Measurements from ENCODE around the gene EFCAB5.

EFCAB5 gene

DNA sequence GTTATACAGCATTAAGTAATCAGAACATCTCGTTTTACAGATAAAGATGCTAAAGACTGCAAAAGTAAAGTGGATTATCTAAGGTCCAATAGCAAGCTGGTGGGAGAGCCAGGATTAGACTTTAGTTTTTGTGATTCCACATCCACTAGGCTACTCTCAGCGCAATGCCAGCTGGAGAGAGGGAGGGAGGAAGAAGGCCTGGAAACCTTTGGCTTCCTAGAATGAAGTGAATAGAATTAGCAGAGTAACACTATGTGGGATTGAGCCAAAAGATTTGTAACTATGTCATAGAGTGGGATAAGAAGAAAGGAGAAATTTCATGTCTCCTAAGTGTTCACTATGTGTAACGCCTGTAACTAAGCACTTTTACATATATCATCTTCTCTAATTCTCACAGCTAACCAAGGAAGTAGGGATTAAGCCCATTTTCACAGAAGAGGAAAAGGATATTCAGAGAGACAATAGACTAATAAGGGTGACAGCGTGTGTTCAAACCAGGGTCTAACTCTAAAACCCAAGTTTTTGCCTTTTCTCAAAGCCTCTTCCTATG is 149.8 kb downstream of the EFCAB5 start:
- Histone ChIP-seq H3F3A (ENCODE audit: insufficient read depth) (no peaks in the 10 kb centered on the region), H3K9me3 (ENCODE audit: insufficient read depth, low read length) (no peaks in the 10 kb centered on the region), H3K36me3 (ENCODE audit: low read length) (no peaks in the 10 kb centered on the region), H2AFZ (ENCODE audit: low read depth, low read length, severe bottlenecking) (no peak overlapping the region), H3K27ac (ENCODE audit: low read depth, low read length) (no peak overlapping the region), H3K4me2 (ENCODE audit: low read depth, low read length, poor library complexity, severe bottlenecking) (no peak overlapping the region), H3K9me2 (replicated peaks; ENCODE audit: insufficient read depth, low read length) (no peaks in the 10 kb centered on the region), H3K27me3 (ENCODE audit: low read length) (no peaks in the 10 kb centered on the region), H3K9ac (ENCODE audit: low read length) (no peak overlapping the region), H3K79me2 (ENCODE audit: insufficient read depth, low read length) (no peaks in the 10 kb centered on the region), H4K20me1 (ENCODE audit: low read depth, low read length) (no peaks in the 10 kb centered on the region), H3K4me3 (ENCODE audit: insufficient read depth, low read length, poor library complexity, severe bottlenecking) (no peak overlapping the region)
- no peak for TF ChIP-seq EZH2phosphoT487 (conservative IDR thresholded peaks at IDR 0.05; ENCODE audit: low read length)
- TF ChIP-seq, protein P1, sequence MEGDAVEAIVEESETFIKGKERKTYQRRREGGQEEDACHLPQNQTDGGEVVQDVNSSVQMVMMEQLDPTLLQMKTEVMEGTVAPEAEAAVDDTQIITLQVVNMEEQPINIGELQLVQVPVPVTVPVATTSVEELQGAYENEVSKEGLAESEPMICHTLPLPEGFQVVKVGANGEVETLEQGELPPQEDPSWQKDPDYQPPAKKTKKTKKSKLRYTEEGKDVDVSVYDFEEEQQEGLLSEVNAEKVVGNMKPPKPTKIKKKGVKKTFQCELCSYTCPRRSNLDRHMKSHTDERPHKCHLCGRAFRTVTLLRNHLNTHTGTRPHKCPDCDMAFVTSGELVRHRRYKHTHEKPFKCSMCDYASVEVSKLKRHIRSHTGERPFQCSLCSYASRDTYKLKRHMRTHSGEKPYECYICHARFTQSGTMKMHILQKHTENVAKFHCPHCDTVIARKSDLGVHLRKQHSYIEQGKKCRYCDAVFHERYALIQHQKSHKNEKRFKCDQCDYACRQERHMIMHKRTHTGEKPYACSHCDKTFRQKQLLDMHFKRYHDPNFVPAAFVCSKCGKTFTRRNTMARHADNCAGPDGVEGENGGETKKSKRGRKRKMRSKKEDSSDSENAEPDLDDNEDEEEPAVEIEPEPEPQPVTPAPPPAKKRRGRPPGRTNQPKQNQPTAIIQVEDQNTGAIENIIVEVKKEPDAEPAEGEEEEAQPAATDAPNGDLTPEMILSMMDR (IDR thresholded peaks at IDR 0.05; ENCODE audit: insufficient read depth, low read length, poor library complexity, severe bottlenecking) = no peak

DNA sequence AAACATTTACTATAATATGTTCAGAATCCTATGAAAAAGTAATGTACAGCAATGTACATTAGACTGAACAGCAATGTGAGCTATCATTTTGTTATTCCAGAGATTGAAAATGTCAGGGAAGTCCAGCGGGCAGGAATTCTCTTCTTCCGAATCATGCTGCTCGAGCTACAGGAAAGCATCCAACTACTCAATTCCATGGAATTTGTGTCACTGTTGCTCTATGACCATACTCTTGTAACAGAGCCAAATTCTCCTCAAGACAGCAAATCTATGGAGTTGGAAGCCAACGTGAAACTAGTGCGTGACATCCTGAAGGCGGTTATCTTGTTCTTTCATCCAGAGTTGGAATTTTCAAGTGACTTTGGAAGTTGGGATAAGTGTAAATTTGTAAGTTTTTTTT is 150.3 kb downstream of the EFCAB5 start:
- Histone ChIP-seq H3K4me2 (ENCODE audit: low read depth, low read length, poor library complexity, severe bottlenecking) (no peak overlapping the region), H2AFZ (ENCODE audit: low read depth, low read length, severe bottlenecking) (no peak overlapping the region), H3K27me3 (ENCODE audit: low read length) (no peaks in the 10 kb centered on the region), H3K4me3 (ENCODE audit: insufficient read depth, low read length, poor library complexity, severe bottlenecking) (no peak overlapping the region), H3K9me3 (ENCODE audit: insufficient read depth, low read length) (no peaks in the 10 kb centered on the region), H4K20me1 (ENCODE audit: low read depth, low read length) (no peaks in the 10 kb centered on the region), H3K9ac (ENCODE audit: low read length) (no peak overlapping the region), H3K36me3 (ENCODE audit: low read length) (no peaks in the 10 kb centered on the region), H3K9me2 (replicated peaks; ENCODE audit: insufficient read depth, low read length) (no peaks in the 10 kb centered on the region), H3F3A (ENCODE audit: insufficient read depth) (no peaks in the 10 kb centered on the region), H3K79me2 (ENCODE audit: insufficient read depth, low read length) (no peaks in the 10 kb centered on the region), H3K27ac (ENCODE audit: low read depth, low read length) (no peak overlapping the region)
- TF ChIP-seq, protein P1 (IDR thresholded peaks at IDR 0.05; ENCODE audit: insufficient read depth, low read length, poor library complexity, severe bottlenecking) = no peak
- no peak for TF ChIP-seq EZH2phosphoT487 (conservative IDR thresholded peaks at IDR 0.05; ENCODE audit: low read length)

DNA sequence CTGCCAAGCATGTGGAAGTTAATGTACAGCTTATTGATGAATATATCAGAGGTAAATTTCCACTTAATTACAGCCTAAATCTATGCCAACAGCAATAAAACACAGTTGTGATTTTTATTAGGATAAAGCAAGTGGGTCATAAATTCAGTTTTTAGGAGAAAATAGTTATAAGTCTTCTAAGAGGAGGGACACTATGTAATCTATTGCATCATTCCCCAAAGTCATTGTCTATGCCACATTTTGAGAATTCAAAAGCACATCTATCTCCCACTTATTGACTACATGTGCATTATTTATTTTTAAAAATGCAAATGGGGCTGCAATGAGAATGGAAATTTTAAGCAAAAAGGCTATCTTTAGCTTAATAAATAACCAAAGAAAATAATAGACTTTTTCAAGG is 151.5 kb downstream of the EFCAB5 start:
- Histone ChIP-seq H3K27me3 (ENCODE audit: low read length) (no peaks in the 10 kb centered on the region), H3K9ac (ENCODE audit: low read length) (no peak overlapping the region), H3K4me2 (ENCODE audit: low read depth, low read length, poor library complexity, severe bottlenecking) (no peak overlapping the region), H3K27ac (ENCODE audit: low read depth, low read length) (no peak overlapping the region), H3K36me3 (ENCODE audit: low read length) (no peaks in the 10 kb centered on the region), H3K9me2 (replicated peaks; ENCODE audit: insufficient read depth, low read length) (no peaks in the 10 kb centered on the region), H3K9me3 (ENCODE audit: insufficient read depth, low read length) (no peaks in the 10 kb centered on the region), H2AFZ (ENCODE audit: low read depth, low read length, severe bottlenecking) (no peak overlapping the region), H3F3A (ENCODE audit: insufficient read depth) (no peaks in the 10 kb centered on the region), H3K4me3 (ENCODE audit: insufficient read depth, low read length, poor library complexity, severe bottlenecking) (no peak overlapping the region), H4K20me1 (ENCODE audit: low read depth, low read length) (no peaks in the 10 kb centered on the region), H3K79me2 (ENCODE audit: insufficient read depth, low read length) (no peaks in the 10 kb centered on the region)
- TF ChIP-seq, protein P1 (IDR thresholded peaks at IDR 0.05; ENCODE audit: insufficient read depth, low read length, poor library complexity, severe bottlenecking) = no peak
- no peak for TF ChIP-seq EZH2phosphoT487 (conservative IDR thresholded peaks at IDR 0.05; ENCODE audit: low read length)
